Fibroblast of skin of back (primary cell): ENCODE results near the gene GUF1.
A peak's percentile ranks its signal among the peaks of the same experiment; 100 is the strongest.
"Not testable (repeated sequence)": the region's sequence is repeated elsewhere in the genome, so short reads cannot be mapped to it uniquely, and the experiment has no call there.

Experiments
- DNase-seq: peaks from one replicate; pipeline ENCODE4 v3.0.0-alpha.2; 2013

The GUF1 gene

DNA sequence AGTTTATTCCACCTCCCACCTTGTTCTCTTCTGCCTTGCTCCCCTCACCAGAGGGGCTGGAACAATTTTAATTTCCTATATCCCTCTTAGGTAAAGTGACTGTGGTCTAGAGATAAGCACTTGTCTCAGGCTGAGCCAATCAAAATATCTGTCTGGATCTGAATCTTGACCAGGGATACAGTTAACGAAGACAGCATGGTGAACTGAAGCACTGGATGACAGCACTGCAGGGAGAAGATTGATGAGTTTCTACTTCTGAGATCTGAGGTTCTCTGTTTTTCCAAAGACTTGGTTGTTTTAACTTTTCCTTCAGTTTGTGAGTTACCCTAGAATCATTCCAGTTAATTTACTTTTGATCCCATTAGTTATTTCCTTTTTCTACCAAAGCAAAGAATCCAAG lies 34.9 kb downstream of the GUF1 start:
- no peak for DNase-seq

DNA sequence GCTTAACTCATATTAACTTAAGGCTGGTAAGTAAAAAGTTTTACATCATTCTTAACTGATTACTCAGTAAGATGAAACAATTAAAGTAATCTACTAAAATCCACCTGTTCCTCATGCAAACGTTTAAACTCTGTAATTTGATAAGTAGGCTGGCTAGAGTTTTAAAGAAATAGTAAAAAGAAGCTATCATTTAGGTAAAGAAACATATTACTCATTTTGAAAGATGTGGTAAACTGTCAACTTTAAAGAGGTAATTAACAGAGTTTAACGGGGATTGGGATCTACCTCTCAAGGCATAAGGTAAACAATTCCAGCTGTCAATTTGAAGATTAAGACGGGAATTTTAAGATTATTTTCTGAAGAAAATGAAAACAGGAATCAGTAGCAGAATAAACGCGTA lies 38.4 kb downstream of the GUF1 start:
- DNase-seq = no peak

DNA sequence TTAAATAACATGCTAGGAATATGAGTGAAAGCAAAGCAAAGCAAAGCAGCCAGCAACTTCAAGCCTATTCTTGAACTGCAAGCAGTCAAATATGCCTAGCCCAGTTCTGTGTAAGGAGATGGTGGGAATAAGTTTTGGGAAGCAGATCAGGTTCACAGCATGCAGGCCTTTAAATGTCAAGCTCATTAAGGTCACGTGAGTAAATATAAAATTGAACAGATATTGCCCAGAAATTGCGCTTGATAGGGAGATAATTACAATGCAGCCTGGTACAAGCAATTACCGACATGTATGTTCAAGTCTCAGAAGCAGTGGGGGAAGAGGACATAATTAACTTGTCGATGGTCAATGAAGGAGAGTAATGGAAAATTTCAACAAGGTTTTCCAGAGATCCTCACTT lies 42.2 kb downstream of the GUF1 start:
- no peak for DNase-seq

DNA sequence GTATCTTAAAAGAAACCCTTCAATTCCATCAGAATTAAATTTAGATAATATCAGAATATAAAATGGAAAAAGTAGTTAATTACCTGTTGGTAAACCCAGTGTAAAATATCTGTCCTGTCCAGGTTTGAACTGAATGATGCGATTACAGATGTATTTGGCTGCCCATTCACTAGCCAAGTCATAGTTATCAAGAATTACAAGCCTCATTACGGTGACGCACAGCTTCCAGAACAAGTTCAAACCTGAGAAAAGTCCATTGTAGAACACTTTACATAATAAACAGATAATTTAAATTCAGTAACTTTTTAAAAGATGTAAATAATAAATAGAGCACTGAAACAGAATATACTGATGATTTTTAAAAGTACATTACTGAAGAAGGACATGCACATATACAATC lies 43.8 kb downstream of the GUF1 start:
- no peak for DNase-seq

DNA sequence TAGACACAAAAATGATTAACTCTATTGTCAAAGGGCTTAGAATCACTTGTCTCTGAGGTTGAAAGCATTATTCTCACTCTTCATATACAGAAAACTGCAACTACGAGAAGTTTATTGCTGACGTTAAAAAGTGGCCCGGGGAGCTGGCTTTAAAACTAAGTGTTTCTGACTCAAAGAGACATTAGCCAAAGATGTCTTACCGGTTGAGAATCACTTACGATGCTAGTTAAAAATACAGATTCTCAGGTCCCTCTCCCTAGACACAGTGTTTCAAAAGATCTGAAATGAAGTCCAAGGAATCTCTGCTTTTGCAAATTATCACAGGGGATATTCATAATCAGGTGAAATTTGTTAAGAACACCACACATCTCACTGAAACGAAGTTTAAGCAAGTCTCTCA lies 46.9 kb downstream of the GUF1 start:
- no peak for DNase-seq

DNA sequence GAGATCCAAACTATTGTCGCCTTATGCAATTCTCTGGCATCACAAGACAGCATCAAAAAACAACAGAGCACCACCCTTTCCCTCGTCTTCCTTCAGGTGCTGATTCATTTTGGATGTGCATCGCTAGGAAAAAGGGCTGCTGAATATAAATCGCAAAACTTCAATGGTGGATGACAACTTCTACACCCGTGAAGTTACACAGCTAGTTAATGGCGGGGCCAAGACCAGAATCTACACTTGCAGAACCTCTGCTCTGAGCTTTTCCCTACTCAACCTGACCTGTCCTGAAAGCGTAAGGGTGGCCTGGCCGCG lies 47.5 kb downstream of the GUF1 start:
- no peak for DNase-seq

DNA sequence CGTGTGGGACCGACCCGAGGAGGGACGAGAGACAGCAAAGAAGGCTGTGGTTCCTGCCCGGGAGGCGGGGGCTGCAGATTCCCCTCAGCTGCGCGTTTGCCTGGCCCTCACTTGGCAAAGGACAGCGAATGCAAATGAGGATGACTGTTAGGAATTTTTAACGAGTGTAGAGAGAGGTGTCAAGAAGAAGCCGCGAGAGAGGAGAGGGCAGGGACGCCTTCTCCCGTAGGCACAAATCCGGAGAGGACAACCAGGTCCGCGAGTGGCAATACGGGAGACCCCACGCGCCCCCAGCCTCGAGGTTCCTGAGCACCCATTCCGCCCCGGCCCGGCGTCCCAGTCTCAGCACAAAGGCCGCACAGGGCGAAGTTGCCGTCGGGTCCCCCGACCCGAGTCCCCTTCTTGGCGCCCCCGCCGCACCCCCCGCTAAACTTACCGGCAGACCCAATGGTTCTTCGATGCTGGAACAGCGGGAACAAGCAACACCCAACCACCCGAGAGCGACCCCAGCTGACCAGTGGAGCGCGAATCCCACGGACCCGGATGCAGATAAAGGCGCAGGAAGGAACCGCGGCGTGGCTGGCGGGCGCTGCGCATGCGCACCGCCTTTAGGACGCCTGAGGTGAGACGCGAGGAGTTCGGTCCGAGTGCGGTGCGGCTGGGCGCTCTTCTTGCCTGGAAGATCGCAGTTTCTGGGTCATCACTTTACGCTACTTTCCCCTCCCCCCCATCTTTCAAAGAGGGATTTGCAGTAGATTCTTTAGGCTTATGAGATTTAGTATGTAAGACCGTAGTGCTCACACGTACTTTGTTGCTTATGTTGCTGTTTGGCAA lies 48.0 kb downstream of the GUF1 start, which contains the start of gene GNPDA2:
GNPDA2 (minus strand) TSS at position 519 of the 834 bp plus-strand sequence. CDS start 4,349 bp downstream, outside the sequence.
- DNase-seq = peak; percentile 90

DNA sequence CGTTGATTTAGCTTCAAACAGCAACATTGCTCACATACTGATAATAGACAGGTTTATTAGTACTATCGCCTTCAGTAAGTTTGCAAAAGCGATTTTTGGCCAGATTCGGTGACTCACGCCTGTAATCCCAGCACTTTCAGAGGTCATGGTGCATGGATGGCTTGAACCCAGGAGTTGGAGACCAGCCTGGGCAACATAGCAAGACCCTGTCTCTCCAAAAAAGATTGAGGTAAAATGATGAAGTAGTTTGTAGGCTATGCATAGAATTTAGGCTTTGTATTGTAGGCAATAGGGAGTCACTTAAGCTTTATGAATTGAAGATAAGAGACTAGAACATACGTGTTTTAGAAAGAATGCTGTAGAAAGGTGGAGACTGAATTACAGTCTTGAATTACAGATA lies 49.3 kb downstream of the GUF1 start:
- no peak for DNase-seq

DNA sequence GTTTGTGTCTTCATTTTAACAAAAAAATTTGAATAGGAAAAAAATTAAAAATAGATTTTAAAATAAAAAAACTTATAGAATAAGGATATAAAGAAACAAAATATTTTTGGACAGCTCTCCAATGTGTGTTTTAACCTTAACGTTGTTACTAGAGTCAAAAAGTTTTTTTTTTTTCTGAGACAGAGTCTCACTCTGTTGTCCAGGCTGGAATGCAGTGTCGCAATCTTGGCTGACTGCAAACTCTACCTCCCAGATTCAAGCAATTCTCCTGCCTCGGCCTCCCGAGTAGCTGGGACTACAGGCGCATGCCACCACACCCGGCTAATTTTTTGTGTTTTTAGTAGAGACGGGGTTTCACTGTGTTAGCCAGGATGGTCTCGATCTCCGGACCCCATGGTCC lies 50.5 kb downstream of the GUF1 start:
- not testable (repeated sequence) for DNase-seq

DNA sequence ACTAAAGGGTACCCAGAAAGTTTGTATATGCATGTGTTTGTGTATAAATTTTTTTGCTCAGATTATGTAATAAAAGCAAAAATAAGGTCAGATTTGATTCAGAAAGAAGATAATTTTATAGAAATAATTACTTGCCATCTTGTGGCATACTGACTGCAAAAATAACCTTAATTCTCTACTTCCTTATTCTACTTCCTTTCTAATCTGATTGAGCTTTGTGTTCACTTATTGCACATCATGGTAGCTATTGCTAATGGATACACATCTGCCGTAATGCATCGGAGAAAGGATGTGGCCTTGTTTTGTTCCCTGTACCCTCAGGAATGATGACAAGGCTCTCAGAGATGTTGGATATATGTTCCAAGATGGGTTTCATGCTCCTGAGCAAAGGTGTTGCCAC lies 58.7 kb downstream of the GUF1 start:
- no peak for DNase-seq

DNA sequence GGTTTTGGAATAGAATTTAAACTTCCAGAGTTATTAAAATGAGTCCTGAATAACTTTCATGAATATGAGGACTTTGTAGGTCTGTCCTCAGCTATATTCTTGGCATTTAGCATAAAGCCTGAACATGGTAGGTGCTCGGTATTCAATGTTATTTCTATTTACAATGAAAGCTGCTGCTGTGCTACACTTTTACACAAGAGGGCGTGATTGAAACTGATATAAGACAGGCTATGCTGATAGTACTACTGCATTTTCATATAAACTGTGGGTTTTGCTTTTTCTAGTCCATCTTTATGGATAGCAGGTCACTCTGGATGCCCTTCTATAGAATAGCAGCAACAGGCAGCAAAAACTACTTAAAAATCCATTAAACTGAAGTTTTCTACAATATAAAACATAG lies 60.4 kb downstream of the GUF1 start:
- DNase-seq = no peak

DNA sequence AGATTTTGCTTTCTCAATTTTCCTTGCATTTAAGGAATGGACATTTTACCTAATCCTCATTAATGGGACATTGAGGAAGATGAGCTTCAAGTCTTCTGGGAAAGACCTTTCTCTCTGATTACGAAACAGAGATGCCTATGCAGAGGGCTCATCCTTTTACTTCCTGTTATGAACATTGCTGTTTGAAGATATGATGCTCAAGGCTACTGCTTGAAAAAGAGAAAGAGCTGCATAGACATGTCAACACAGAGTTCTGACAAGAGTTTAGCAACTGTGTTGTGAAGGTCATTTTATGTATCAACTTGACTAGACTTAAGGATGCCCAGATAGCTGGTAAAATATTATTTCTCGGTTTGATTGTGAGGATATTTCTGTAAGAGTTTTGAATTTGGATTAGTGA lies 62.0 kb downstream of the GUF1 start:
- DNase-seq = no peak
